Limb (tissue), 2 donors: ENCODE measurements around the gene IBA57.
A peak's percentile ranks its signal among the peaks of the same experiment; 100 is the strongest.
"Not testable (repeated sequence)": the region's sequence is repeated elsewhere in the genome, so short reads cannot be mapped to it uniquely, and the experiment has no call there.

Experiments used
- DNase-seq, 2 donors: peaks; one replicate each; pipeline ENCODE4 v3.0.0-alpha.2; 2016; ENCODE audit errors: extremely low spot score in 2 of 2

The IBA57 gene

DNA sequence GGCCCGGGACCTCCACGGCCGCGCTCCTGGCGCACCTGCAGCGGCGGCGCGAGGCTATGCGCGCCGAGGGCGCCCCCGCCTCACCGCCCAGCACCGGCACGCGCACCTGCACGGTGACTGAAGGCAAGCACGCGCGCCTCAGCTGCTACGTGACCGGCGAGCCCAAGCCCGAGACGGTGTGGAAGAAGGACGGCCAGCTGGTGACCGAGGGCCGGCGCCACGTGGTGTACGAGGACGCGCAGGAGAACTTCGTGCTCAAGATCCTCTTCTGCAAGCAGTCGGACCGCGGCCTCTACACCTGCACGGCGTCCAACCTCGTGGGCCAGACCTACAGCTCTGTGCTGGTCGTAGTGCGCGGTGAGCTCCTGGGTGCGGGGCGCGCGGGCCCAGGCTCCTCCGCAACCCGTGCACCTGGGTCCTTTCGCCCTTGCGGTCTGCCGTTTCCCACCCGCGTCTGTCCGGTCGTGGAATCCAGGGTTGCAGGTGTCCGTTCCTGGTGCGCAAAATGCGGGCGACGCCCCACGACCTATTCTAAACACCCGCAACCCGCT lies 46.9 kb downstream of the IBA57 start:
- DNase-seq: peak in 1 of 2 donors; percentile 45

DNA sequence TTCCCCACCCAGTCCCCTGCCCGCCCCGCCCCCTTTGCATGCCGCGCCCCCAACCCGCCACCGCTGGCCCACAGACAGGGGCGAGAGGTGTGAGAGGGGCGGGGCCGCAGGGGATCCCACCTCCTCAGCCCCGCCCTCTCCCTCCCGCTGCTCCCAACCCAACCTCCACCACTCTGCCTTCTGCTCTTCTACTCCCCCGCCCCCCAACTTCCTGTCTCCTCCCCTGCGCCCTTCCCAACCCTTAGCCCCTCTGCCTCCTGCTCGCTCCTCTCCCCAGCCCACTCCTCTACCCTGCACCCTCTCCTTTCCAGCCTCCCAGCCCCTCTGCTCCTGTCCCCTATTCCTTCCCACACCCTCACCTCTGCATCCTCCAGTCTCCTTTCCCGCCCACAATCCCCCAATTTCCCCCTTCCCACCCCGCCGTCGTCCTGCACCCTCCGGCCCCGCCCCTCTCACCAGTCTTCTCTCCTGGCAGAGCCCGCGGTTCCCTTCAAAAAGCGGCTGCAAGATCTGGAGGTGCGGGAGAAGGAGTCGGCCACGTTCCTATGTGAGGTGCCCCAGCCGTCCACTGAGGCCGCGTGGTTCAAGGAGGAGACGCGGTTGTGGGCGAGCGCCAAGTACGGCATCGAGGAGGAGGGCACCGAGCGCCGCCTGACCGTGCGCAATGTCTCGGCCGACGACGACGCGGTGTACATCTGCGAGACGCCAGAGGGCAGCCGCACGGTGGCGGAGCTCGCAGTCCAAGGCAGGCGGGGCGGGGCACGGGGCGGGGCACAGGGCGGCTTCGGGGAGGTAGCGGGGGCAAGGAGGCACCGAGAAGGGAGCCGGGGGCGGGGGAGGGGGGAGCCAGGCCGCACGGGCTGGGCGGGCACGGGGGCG lies 47.6 kb downstream of the IBA57 start:
- DNase-seq: peak; percentile 80 to 90

DNA sequence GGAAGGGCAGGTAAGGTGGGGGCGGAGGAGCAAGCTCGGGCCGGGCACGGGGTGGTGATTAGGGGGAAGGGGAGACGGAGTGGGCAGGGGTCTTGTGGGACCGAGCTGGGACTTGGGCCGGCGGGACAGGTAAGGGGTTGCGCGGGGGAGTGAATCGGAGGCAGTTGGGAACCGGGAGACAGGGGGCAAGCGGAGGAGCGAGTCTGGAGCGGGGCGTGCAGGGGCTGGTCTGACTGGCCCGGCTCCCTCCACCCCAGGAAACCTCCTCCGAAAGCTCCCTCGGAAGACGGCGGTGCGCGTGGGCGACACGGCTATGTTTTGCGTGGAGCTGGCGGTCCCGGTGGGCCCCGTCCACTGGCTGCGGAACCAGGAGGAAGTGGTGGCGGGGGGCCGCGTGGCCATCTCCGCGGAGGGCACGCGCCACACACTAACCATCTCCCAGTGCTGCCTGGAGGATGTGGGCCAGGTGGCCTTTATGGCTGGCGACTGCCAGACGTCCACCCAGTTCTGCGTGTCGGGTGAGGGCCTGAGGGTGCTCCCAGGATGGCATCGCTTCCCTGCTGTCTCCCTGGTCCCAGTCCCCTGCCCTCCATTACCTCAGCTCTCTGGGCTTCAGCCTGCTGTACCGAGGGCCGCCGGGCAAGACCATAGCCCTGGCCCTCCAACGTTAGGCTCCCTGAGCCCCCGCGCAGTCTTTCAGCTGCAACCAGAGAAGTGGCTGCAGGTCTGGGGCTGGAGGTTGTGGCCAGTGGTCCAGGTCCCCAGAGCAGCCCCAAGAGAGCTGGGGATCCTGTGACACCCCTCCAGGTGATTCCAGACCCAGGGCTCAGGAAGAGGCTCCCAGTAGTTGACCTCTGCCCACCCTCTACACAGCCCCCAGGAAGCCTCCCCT lies 48.6 kb downstream of the IBA57 start:
- no peak for DNase-seq

DNA sequence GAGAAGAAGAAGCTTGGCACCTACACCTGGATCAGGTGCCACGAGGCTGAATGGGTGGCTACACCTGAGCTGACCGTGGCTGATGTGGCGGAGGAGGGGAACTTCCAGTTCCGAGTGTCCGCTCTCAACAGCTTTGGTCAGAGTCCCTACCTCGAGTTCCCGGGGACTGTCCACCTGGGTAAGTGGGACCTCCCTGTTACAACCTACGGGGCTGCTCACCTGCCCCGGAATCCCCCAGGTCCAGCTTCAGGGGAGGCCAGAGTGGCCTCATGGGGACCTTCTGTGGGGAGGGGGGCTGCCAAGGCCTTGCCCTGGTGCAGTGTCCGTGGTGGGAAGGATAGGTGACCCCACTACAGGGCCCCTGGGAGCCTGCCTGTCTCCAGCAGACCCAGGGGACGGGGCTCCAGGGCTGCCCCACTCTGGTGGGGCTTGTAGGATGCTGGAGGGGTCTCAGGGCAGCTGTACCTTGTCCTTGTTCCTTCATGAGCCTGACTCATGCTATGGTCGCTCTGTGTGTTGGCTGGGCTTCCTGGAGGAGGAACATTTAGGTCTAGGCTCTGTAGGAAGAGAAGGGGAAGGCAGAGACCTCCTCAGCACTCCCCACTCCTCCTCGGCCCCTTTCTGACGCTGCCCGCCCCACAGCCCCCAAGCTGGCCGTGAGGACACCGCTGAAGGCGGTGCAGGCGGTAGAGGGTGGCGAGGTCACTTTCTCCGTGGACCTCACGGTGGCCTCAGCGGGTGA lies 49.5 kb downstream of the IBA57 start:
- no peak for DNase-seq

DNA sequence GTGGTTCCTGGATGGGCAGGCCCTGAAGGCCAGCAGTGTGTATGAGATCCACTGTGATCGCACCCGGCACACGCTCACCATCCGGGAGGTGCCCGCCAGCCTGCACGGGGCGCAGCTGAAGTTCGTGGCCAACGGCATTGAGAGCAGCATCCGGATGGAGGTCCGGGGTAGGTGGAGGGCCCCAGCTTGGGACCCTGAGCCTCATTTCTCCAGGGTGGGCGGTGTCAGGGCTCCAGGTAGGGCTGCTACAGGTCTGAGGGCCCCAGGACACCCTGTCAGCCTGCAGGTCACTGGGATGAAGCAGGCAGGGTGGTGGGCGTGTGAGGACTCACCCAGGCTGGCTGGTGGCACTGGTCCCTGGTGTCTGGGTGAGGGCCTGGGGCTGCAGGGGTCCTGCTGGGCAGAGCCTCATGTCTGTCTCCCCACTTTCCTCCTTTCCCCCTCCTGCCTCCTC lies 50.1 kb downstream of the IBA57 start:
- no peak for DNase-seq

DNA sequence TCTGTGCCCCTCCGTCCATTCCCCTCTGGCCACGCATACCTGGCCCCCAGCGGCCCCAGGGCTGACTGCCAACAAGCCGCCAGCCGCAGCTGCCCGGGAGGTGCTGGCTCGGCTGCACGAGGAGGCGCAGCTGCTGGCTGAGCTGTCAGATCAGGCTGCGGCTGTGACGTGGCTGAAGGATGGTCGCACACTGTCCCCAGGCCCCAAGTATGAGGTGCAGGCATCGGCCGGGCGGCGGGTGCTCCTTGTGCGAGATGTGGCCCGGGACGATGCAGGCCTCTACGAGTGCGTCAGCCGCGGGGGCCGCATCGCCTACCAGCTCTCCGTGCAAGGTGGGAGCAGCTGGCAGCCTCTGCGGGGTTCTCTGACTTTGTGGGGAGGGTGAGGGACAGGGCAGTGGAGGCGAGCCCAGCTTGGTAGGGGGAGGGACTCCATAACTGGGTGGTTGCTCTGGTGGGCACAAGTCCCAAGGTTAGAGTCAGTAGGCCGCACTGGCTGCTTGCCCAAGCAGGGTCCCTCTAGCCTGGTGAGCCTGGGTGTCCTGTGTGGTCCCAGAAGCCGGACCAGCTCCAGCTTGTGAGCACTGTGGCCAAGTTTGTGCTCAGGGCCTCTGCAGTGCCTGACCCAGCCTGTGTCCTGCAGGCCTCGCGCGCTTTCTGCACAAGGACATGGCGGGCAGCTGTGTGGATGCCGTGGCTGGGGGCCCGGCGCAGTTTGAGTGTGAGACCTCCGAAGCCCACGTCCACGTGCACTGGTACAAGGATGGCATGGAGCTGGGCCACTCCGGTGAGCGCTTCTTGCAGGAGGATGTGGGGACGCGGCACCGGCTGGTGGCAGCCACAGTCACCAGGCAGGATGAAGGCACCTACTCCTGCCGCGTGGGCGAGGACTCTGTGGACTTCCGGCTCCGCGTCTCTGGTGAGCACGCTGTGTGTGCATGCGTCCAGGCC lies 51.0 kb downstream of the IBA57 start:
- no peak for DNase-seq

DNA sequence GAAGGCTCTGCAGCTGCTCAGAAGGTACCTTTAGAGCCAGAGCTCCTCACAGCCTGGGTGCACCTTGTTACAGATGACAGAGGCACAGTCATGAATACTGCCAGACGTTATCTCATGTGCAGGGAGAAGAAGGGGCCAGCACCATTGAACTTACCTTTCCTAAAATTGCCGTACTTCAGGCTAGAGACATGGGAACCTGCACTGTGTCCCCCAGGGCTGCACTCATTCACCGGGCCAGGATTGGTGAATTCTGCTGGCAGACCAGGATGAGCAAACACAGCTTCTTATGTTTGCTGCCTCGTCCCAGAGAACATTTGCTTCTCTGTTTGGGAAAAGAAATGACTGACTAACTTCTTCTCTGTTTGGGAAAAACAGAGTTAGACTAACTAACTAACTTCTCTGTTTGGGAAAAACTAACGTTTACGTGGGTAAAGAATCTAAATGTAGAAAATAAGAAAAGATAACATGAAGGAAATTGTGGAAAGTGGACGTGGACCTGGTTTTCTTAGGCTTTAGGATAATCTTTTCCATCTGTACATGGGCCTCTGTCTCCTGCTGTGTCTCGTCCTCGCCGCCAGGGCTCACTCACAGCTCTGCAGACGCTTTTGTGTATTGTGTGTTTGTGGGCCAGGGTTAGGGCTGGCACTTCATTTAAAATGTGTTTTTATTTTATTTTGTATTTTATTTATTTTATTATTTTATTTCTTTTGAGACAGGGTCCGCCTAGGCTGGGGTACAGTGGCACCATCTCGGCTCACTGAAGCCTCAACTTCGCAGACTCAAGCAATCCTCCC lies 52.1 kb downstream of the IBA57 start:
- peak in 1 of 2 donors; percentile 25 for DNase-seq

DNA sequence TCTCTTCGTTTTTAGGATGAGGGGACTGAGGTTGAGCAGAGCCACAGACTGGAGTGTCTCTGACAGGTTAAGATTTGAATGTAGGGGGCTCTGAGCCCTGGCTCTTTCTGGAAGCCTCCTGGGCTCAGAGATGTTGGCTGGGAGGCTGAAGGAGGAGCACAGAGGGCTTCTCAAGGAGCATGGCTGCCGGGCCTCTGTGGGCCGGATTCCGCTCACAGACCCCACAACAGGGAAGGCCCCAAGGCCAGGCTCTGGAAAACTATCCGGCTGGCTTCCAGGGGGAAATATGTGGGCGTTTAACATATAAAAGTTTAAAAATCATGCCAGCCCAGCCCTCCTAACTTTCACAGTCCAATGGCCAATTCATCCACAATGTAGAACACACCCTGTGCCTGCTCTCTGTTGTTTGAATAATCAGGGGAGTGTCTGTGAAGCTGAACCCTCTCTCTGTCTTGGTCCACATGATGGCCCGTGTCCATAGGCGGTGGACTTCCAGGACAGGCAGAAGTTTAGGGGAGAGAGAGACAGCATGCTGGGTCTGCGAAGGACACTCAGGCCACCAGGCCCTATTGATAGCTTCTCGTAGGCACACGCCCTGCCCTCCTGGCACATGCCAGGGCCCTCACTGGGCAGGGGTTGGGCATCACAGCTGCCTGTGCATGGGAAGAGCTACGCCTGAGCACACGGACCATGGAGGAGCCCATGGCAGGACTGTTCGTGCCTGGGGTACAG lies 53.1 kb downstream of the IBA57 start:
- DNase-seq: no peak

DNA sequence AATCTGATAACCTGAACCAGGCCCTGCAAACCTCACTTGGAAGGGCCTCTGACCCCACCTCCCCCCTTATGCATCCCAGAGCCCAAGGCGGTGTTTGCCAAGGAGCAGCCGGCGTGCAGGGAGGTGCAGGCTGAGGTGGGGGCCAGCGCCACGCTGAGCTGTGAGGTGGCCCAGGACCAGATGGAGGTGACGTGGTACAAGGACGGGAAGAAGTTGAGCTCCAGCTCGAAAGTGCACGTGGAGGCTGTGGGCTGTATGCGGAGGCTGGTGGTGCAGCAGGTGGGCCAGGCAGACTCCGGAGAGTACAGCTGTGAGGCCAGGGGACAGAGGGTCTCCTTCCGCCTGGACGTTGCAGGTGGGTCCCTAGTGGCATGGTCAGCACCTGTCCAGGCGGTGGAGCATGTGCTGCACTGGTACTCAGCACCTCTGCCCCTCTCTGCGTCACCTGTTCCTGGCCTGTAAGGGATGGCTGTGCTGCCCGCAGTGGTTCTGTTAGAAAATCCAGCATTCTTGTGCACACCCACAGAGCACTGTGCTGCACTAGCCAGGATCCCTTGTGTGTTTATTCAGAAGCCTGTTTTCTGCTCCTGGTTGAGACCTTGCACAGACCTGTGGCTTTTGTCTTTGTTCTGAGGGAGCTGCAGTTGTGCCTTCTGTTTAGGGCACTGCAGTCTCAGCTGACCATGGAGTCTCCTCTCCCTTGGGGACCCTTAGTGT lies 53.8 kb downstream of the IBA57 start:
- DNase-seq: no peak

DNA sequence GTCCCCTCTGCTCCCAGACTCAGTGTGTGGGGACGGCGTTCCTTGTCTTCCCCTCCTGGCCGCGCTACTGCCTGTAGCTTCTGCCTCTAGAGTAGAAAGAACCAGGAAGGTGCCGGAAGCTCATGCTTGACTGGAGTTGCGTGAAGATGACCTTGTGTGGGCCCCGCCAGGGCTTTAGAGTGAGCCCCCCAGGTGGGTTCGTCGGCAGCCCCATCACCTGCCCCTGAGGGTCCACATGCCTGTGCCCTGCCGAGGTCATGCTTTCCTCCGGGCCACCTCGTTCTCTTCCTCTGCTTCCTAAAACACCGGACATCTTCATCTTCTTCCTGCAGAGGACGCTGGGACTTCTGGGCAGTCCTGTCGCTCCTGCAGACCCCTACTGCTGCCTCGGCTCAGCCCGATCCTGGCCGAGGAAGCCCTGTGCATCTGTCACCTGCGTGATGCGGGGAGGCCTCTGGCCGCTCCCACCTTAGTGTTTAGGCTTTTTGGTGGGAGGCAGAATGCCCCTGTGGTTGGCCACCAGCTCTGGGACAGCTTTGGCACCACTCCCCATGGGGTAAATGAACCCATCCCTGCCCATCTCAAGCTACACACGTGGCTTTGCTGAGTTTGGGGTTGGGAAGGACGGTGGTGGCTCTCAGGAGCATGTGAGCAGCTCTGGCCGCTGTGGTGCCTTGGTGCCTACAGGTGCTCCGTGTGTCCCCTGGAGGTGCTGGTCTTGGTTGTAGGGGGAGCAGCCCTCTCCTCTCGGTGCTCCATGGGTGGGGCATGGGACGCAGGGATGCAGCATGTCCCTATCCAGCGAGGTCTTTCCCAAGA lies 54.6 kb downstream of the IBA57 start:
- DNase-seq: no peak

DNA sequence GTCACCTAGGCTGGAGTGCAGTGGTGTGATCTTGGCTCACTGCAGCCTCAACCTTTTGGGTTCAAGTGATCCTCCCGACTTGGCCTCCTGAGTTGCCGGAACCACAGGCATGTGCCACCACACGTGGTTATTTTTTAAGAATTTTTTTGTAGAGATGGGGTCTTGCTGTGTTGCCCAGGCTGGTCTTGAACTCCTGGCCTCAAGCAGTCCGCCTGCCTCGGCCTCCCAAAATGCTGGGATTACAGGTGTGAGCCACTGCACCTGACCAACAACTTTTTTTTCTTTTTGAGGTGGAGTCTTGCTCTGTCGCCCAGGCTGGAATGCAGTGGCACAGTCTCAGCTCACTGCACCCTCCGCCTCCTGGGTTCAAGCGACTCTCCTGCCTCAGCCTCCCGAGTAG lies 55.5 kb downstream of the IBA57 start:
- DNase-seq: not testable (repeated sequence)

DNA sequence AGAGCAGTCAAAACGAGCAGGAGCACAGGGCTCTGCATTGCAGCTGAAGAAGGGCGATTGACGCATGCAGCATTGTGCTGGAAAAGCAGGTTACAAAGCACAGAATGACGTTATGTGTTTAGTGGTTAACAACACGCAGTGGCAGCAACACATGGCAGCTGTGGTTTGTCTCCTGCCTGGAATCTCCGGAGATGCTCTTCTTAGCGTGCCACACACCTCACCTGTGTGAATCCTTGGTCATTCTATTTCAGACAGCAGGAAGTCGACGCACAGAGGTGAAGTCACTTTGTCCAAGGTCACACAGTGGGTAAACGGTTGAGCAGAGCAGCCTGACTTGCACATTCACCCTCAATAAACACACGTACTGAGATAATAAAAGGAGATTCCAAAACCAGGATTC lies 56.9 kb downstream of the IBA57 start:
- no peak for DNase-seq

DNA sequence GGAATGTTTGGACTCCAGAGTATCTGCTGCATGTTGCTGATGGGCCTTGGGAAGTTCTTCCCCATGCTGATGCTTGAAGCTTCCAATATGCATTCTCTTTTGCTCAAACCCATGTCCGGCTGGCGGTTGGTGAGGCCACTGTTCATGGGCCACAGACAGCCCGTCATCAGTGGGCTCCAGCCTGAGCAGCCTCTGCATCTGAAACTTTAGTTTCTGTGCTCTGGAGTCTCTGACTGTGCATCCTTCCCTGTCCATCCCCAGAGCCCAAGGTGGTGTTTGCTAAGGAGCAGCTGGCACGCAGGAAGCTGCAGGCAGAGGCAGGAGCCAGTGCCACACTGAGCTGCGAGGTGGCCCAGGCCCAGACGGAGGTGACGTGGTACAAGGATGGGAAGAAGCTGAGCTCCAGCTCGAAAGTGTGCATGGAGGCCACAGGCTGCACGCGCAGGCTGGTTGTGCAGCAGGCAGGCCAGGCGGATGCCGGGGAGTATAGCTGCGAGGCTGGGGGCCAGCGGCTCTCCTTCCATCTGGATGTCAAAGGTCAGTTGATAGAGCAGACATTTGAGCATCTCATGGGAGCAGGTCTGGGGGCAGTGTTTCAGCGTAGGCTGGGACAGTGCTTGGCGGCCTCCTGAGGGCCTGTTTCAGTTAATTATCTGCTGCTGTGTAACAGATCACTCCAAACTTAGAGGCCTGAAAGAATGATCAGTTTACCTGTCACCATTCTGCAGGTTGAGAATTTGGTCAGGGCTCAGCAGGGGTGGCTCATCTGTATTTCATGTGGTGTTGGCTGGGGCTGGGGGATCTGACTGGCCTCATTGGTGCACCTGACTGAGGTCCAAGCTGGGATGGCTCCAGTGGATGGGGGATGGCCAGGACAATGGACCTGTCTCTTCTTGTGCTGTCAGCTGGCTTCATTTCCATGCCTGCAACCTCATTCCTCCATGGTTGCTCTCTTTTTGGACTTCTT lies 58.9 kb downstream of the IBA57 start:
- DNase-seq: no peak

DNA sequence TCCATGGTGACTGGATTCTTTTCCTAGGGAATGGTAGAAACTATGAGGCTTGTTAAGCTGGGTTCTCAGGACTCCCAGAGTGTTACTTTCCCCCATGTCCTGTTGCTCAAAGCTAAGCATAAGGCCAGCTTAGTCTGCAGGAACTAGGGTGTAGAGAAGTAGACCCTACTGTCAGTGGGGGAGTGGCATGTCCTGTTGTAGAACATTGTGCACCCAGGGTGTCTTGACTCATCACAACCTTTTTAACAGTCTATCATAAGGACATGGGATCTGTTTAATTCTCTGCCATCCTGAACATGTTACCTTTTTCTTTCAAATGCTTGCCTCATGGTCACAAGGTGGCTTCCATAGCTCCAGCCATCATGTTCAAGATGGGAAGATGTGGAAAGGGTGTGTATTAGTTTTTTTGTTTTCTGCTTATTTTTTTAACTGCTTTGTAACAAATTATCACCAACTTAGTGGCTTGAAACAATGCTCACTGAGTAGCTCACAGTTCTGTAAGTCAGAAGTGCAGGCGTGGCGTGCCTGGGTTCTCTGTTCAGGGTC lies 59.6 kb downstream of the IBA57 start:
- no peak for DNase-seq

DNA sequence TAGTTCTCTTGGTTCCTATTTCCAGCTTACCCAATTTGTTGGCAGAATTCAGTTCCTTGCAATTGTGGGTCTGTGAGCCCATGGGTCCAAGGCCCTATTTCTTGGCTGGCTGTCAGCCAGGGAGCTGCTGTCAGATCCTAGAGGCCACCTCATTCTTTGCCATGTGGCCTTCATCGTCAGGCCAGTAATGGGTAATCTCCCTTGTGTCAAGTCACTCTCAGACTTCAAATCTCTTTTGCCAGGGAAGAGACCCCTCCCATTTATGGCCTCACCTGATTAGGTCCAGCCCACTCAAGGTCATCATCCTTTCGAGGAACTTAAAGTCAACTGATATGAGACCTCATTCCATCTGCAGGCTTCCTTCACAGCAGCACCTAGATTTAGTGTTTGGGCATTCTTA lies 60.1 kb downstream of the IBA57 start:
- no peak for DNase-seq
